A673 (cell line): Measurements from ENCODE around the gene INCA1. TPM values are rescaled to one million over a fixed set of nuclear protein-coding genes. Genes with fewer than 3 reads are reported as not detected.

ENCODE experiments used
- BruUV-seq: library from RNA; stranded (reverse); fragments of 400-500 nt; replicated peaks from 2 replicates; lab custom pipeline; 2021; lab: Mats Ljungman, UMichigan
- CTCF ChIA-PET: fragments of 300-600 bp; sonication (Branson Sonifier 250); formaldehyde crosslinking; loops from one replicate; lab custom pipeline; 2022; ENCODE audit warnings: antibody characterized with exemption; lab: Charles Lee
- POLR2A ChIA-PET: fragments of 300-600 bp; sonication (Branson Sonifier 250); formaldehyde crosslinking; loops from one replicate; lab custom pipeline; 2022; ENCODE audit warnings: antibody characterized with exemption; ENCODE audit not compliant: low non-redundant PET; lab: Charles Lee
- DNase-seq: peaks from one replicate; pipeline ENCODE4 v3.0.0-alpha.2; 2015; ENCODE audit warnings: low spot score
- H3K27ac ChIP-seq: fragments of 200-600 bp; sonication (generic); 2 replicates; pipeline ENCODE4 v1.5.1; 2016; ENCODE audit warnings: mixed run types, low read depth, mild to moderate bottlenecking, mixed read lengths, antibody characterized with exemption, low read length; ENCODE audit not compliant: poor library complexity, severe bottlenecking
- H3K27me3 ChIP-seq: fragments of 200-600 bp; sonication (generic); replicated peaks from 2 replicates; pipeline ENCODE4 v1.6.1; 2017; ENCODE audit warnings: mixed run types, low read depth, mild to moderate bottlenecking, mixed read lengths, antibody characterized with exemption, low read length; ENCODE audit not compliant: insufficient read depth, poor library complexity
- H3K36me3 ChIP-seq: fragments of 200-600 bp; sonication (generic); 2 replicates; pipeline ENCODE4 v1.6.1; 2016; ENCODE audit warnings: mixed run types, mild to moderate bottlenecking, mixed read lengths, antibody characterized with exemption, low read length; ENCODE audit not compliant: insufficient read depth, poor library complexity, severe bottlenecking
- H3K4me1 ChIP-seq: fragments of 200-600 bp; sonication (generic); 2 replicates; pipeline ENCODE4 v1.6.1; 2017; ENCODE audit warnings: mixed run types, mild to moderate bottlenecking, mixed read lengths, antibody characterized with exemption, low read length; ENCODE audit not compliant: insufficient read depth, poor library complexity, severe bottlenecking
- H3K4me3 ChIP-seq: fragments of 200-600 bp; sonication (generic); 2 replicates; pipeline ENCODE4 v1.5.1; 2016; ENCODE audit warnings: low read depth, mixed run types, mild to moderate bottlenecking, mixed read lengths, low read length; ENCODE audit not compliant: poor library complexity, severe bottlenecking
- H3K9me3 ChIP-seq: fragments of 200-600 bp; sonication (generic); 2 replicates; pipeline ENCODE4 v1.6.1; 2016; ENCODE audit warnings: mixed run types, low read depth, mild to moderate bottlenecking, mixed read lengths, antibody characterized with exemption, low read length; ENCODE audit not compliant: poor library complexity, severe bottlenecking
- EZH2 ChIP-seq: fragments of 200-600 bp; sonication (generic); IDR thresholded peaks from 2 replicates; pipeline ENCODE4 v1.6.1; 2017; ENCODE audit warnings: borderline replicate concordance, low read depth, mild to moderate bottlenecking, mixed read lengths, antibody characterized with exemption, low read length; ENCODE audit not compliant: poor library complexity, severe bottlenecking
- intact Hi-C: fragments of 100-400 bp; cut with micrococcal nuclease; formaldehyde crosslinking; loops from one replicate; pipeline ENCODE4 v1.10.0; 2022; ENCODE audit not compliant: unreplicated experiment
- total RNA-seq: library from RNA; stranded (reverse); gene quantifications from 2 replicates; pipeline ENCODE4 v1.2.3, GENCODE V29; 2021
- TF ChIP-seq, protein P1 (sequence below): fragments of 300-800, 200-600 bp; sonication (generic); conservative IDR thresholded peaks from 2 replicates; pipeline ENCODE4 v1.5.1; 2017; ENCODE audit warnings: low read depth, mild to moderate bottlenecking, antibody characterized with exemption, low read length, moderate library complexity, mixed read lengths

INCA1 gene
- total RNA-seq, 1 experiment from 2014 or later: 0.62 TPM

- POLR2A ChIA-PET: no interaction called here
- intact Hi-C loops: no loop called here
- H3K36me3 ChIP-seq: no peaks in the 10 kb centered on the region
- no peak for DNase-seq
- H3K4me3 ChIP-seq: no peak overlapping the region
- no peaks in the 10 kb centered on the region for H3K9me3 ChIP-seq
- H3K4me1 ChIP-seq: no peaks in the 10 kb centered on the region
- CTCF ChIA-PET: interaction anchor here (1.3 kb wide), 1 partner anchor 23 kb away, joined by 3 read pairs; no protein-coding TSS in a partner anchor
- no peak for TF ChIP-seq EZH2
- TF ChIP-seq, protein P1, sequence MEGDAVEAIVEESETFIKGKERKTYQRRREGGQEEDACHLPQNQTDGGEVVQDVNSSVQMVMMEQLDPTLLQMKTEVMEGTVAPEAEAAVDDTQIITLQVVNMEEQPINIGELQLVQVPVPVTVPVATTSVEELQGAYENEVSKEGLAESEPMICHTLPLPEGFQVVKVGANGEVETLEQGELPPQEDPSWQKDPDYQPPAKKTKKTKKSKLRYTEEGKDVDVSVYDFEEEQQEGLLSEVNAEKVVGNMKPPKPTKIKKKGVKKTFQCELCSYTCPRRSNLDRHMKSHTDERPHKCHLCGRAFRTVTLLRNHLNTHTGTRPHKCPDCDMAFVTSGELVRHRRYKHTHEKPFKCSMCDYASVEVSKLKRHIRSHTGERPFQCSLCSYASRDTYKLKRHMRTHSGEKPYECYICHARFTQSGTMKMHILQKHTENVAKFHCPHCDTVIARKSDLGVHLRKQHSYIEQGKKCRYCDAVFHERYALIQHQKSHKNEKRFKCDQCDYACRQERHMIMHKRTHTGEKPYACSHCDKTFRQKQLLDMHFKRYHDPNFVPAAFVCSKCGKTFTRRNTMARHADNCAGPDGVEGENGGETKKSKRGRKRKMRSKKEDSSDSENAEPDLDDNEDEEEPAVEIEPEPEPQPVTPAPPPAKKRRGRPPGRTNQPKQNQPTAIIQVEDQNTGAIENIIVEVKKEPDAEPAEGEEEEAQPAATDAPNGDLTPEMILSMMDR: no peak
- no TSS peak for BruUV-seq
- no peak overlapping the region for H3K27ac ChIP-seq
- H3K27me3 ChIP-seq: no peaks in the 10 kb centered on the region
Measured at GRCh38 chr17:5043524-5043923, 46.2 kb upstream of the INCA1 start.

DNA sequence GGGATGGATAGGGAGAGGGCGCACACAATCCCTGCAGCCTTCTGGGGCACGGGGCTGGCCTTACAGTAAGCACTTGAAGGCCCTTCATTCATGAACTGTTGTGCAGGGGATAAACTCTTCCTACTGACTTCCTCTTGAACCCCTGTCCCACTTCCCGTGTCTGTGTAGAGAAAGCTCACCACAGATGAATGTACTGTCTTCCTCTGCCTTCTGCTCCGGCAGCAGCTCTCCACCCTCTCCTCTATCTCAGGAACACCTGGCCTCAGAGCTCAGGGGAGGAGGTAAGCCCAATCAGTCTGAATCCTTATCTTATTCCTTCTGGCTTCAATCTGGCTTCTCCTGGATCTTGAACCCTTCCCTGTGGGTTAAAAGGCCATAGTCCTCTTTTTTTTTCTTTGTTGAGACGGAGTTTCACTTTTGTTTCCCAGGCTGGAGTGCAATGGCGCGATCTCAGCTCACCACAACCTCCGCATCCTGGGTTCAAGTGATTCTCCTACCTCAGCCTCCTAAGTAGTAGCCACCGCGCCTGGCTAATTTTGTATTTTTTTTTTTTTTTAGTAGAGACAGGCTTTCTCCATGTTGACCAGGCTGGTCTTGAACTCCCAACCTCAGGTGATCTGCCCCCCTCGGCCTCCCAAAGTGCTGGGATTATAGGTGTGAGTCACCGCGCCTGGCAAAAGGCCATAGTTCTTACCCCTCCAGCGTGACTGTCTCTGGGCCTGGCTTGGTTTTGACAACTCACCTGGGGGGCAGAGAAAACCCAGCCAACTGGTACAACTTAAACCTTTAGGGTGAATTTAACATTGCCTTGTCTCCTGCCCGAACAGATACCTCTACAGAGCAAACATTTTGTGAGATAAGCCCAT, 45.1 kb upstream of the INCA1 start:
- BruUV-seq: no TSS peak
- no peak overlapping the region for H3K4me3 ChIP-seq
- ChIA-PET CTCF (interaction anchor here (1.3 kb wide), 1 partner anchor 22 kb away, joined by 3 read pairs; no protein-coding TSS in a partner anchor), POLR2A (no interaction called here)
- intact Hi-C loops: no loop called here
- no peak for DNase-seq
- no peaks in the 10 kb centered on the region for H3K27me3 ChIP-seq
- no peaks in the 10 kb centered on the region for H3K36me3 ChIP-seq
- no peaks in the 10 kb centered on the region for H3K9me3 ChIP-seq
- H3K27ac ChIP-seq: no peak overlapping the region
- no peaks in the 10 kb centered on the region for H3K4me1 ChIP-seq
- TF ChIP-seq, protein P1: no peak
- no peak for TF ChIP-seq EZH2

DNA sequence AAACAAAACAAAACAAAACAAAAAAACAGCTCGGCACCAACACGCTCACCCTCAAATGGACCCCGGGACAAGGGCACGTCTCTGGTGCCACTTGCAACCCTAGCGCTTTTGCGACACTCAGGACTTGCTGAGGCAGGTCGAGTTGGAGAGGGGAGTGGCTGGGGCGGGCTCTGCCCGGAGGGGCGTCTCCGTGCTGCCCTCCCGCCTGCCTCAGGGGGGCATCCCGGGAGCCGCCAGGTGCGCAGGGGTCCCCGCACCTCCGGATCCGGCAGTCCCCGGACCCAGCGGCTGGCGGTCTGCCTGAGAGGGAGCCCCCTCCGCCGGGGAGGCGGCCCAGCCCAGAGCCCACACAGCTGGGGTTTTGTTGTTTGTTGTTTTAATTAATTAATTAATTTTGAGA, 38.0 kb upstream of the INCA1 start, which contains the start of gene SLC52A1:
Gene SLC52A1 (minus strand): TSS at position 112 of the 400 bp plus-strand sequence. CDS start 820 bp downstream, outside the sequence.
- peaks cover 4% of the 10 kb centered on the region for H3K4me1 ChIP-seq
- BruUV-seq: no TSS peak
- CTCF ChIA-PET: no interaction called here
- H3K27me3 ChIP-seq: no peaks in the 10 kb centered on the region
- POLR2A ChIA-PET: interaction anchor here (0.6 to 0.8 kb wide), 2 partner anchors 11 to 95 kb away, joined by 4 to 27 read pairs; no protein-coding TSS in a partner anchor
- H3K9me3 ChIP-seq: no peaks in the 10 kb centered on the region
- no peak for DNase-seq
- intact Hi-C loops: no loop called here
- no peak within 1 kb of the TSS for H3K27ac ChIP-seq
- no peaks in the 10 kb centered on the region for H3K36me3 ChIP-seq
- TF ChIP-seq EZH2: no peak
- TF ChIP-seq, protein P1: no peak
- peak within 1 kb of the TSS; percentile 42 for H3K4me3 ChIP-seq
